Stomach smooth muscle (tissue), 2 donors: ENCODE results near the gene RRP36.

Experiments used
- H3K27ac ChIP-seq: one replicate; pipeline ENCODE4 v1.7.0; 2013; ENCODE audit warnings: mild to moderate bottlenecking, low read length, inconsistent platforms
- H3K27me3 ChIP-seq, 2 donors: one replicate each; pipeline ENCODE4 v1.7.0; 2013; ENCODE audit warnings: low read length in 2 of 2; ENCODE audit not compliant: insufficient read depth in 2 of 2, control insufficient read depth in 1 of 2
- H3K36me3 ChIP-seq, 2 donors: one replicate each; pipeline ENCODE4 v1.7.0; 2013; ENCODE audit warnings: low read length in 2 of 2; ENCODE audit not compliant: control insufficient read depth in 2 of 2, insufficient read depth in 2 of 2
- H3K4me1 ChIP-seq: one replicate; pipeline ENCODE4 v1.7.0; 2013; ENCODE audit warnings: low read length; ENCODE audit not compliant: control insufficient read depth, insufficient read depth
- H3K4me3 ChIP-seq, 2 donors: one replicate each; pipeline ENCODE4 v1.7.0; 2013; ENCODE audit warnings: low read length in 2 of 2
- H3K9ac ChIP-seq, 2 donors: one replicate each; pipeline ENCODE4 v1.7.0; 2013; ENCODE audit warnings: low read length in 2 of 2, mild to moderate bottlenecking in 1 of 2
- H3K9me3 ChIP-seq, 2 donors: one replicate each; pipeline ENCODE4 v1.7.0; 2013; ENCODE audit warnings: low read length in 2 of 2; ENCODE audit not compliant: control insufficient read depth in 2 of 2
- donor health status: healthy.
- donor health status: Pancreatic carcinoma.

Gene RRP36

GRCh38 chr6:43007126-43007525 lies 14.3 kb upstream of the RRP36 start:
- peaks cover 50% of the 10 kb centered on the region in 2 donors for H3K36me3 ChIP-seq
- H3K4me1 ChIP-seq: peaks cover under 1% of the 10 kb centered on the region
- no peaks in the 10 kb centered on the region for H3K27me3 ChIP-seq
- no peaks in the 10 kb centered on the region for H3K9me3 ChIP-seq
- H3K9ac ChIP-seq: no peak overlapping the region
- no peak overlapping the region for H3K27ac ChIP-seq
- H3K4me3 ChIP-seq: no peak overlapping the region

DNA sequence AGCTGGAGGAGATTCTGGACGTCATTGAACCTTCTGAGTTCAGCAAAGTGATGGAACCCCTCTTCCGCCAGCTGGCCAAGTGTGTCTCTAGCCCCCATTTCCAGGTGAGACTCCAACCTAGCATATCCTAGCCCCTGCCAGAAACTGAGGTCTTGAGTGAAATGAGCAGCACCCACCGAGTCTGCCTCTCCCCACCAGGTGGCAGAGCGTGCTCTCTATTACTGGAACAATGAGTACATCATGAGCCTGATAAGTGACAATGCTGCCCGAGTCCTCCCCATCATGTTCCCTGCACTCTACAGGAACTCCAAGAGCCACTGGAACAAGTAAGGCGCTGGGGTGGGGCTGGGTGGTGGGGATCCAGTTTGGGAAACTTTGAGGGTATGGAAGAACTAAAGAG lies 12.3 kb upstream of the RRP36 start:
- Histone ChIP-seq H3K27ac (no peak overlapping the region), H3K4me3 (no peak overlapping the region), H3K36me3 (peaks cover 53% of the 10 kb centered on the region in 2 donors), H3K4me1 (peaks cover 15% of the 10 kb centered on the region), H3K9ac (no peak overlapping the region), H3K27me3 (no peaks in the 10 kb centered on the region), H3K9me3 (no peaks in the 10 kb centered on the region)

DNA sequence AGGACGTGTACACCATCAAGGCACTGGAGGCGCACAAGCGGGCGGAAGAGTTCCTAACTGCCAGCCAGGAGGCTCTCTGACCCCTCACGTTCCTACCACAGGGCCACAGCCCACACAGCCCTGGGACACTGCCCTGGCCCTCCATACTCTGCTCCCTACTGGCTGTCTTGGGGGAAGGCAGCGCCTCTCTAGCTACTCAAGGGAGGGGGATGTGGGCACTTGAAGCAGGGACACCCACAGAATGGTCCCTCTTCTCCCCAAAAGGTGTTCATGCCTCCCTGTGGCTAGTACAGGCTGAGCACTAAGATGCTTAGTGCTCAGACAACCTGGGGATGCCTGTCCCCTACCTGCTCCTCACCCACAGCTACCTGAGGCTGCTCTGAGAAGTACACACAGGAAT lies 10.2 kb upstream of the RRP36 start:
- H3K4me3 ChIP-seq: no peak overlapping the region
- peaks cover 48 to 50% of the 10 kb centered on the region in 2 donors for H3K36me3 ChIP-seq
- no peak overlapping the region for H3K27ac ChIP-seq
- no peaks in the 10 kb centered on the region for H3K27me3 ChIP-seq
- H3K9ac ChIP-seq: peak overlapping the region in 1 of 2 donors; percentile 29
- no peaks in the 10 kb centered on the region for H3K9me3 ChIP-seq
- peaks cover 33% of the 10 kb centered on the region for H3K4me1 ChIP-seq

DNA sequence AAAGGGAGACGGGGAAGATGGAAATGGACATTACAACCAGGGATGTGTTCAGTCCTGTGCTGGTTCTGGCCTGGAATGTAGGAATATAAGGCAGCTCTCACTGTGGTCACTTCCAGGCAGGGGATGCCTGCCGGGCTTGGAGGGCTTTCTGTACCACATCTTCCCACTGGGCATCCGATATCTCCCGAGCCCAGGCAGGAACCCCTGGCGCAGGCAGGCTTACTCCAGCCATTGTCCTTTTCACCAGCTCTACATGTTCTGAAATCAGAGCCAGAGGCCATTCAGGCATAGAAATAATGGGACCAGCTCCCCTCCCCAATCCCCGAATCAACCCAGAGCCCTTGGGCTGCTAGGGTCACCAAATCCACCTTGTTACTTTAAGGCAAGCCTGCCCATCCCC lies 9.1 kb upstream of the RRP36 start:
- H3K4me3 ChIP-seq: peak overlapping the region in 1 of 2 donors; percentile 8
- peaks cover 45% of the 10 kb centered on the region for H3K4me1 ChIP-seq
- H3K9ac ChIP-seq: peak overlapping the region; percentile 82 to 84
- H3K27ac ChIP-seq: no peak overlapping the region
- H3K9me3 ChIP-seq: no peaks in the 10 kb centered on the region
- no peaks in the 10 kb centered on the region for H3K27me3 ChIP-seq
- H3K36me3 ChIP-seq: peaks cover 42 to 43% of the 10 kb centered on the region in 2 donors

- Histone ChIP-seq H3K9me3 (no peaks in the 10 kb centered on the region), H3K36me3 (peaks cover 37 to 43% of the 10 kb centered on the region in 2 donors), H3K4me1 (peaks cover 52% of the 10 kb centered on the region), H3K4me3 (peak overlapping the region; percentile 78 to 91), H3K27me3 (no peaks in the 10 kb centered on the region), H3K27ac (peak overlapping the region; percentile 37), H3K9ac (peak overlapping the region; percentile 82 to 84)
These were observed 8.2 kb upstream of the RRP36 start for GRCh38 chr6:43013097-43013842.

GRCh38 chr6:43013843-43014433 lies 7.5 kb upstream of the RRP36 start, which contains the start of the genes KLHDC3 and MEA1:
TSS of gene KLHDC3 (plus strand) at chr6:43014249. CDS start at chr6:43017193, 2,944 bp downstream.
TSS of gene MEA1 (minus strand) at chr6:43013946. CDS start at chr6:43013813, 133 bp downstream.
- Histone ChIP-seq H3K4me3 (peak within 1 kb of the TSS; percentile 81 to 91), H3K9me3 (no peaks in the 10 kb centered on the region), H3K4me1 (peaks cover 55% of the 10 kb centered on the region), H3K27me3 (no peaks in the 10 kb centered on the region), H3K9ac (peak within 1 kb of the TSS; percentile 82 to 84), H3K36me3 (peaks cover 36 to 43% of the 10 kb centered on the region in 2 donors), H3K27ac (peak within 1 kb of the TSS; percentile 41)

DNA sequence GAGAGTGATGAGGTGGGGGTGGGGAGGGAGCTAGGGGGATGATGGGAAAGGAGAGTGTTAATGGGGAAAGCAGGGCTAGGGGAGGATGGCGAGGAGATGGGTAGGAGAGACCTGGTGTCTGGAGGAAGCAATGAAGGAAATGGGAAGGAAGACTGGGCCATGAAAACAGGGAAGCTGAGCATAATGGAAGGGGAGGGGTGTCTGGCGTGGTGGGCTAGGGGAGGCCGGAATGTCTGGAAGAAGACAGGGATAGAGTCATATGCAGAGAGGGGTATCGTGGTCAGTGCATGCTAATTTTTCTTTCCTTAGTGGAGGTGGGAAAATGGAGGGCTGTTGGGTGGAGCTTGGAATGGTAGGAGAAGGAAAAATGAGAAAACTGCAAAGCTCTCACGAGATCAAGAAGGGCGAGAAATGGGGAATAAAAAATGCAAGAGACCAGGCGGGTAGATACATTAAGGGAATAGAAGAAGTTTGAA lies 7.0 kb upstream of the RRP36 start:
- Histone ChIP-seq H3K36me3 (peaks cover 35 to 42% of the 10 kb centered on the region in 2 donors), H3K27me3 (no peaks in the 10 kb centered on the region), H3K4me1 (peaks cover 55% of the 10 kb centered on the region), H3K9me3 (no peaks in the 10 kb centered on the region), H3K4me3 (peak overlapping the region; percentile 81 to 91), H3K9ac (peak overlapping the region; percentile 31 to 75), H3K27ac (peak overlapping the region; percentile 41)

- Histone ChIP-seq H3K36me3 (peaks cover 20 to 32% of the 10 kb centered on the region in 2 donors), H3K4me1 (peaks cover 64% of the 10 kb centered on the region), H3K27me3 (no peaks in the 10 kb centered on the region), H3K9me3 (no peaks in the 10 kb centered on the region), H3K9ac (peak overlapping the region; percentile 29 to 61), H3K4me3 (peak overlapping the region; percentile 33 to 58), H3K27ac (peak overlapping the region; percentile 69)
These were observed 5.1 kb upstream of the RRP36 start for GRCh38 chr6:43016176-43016942.

DNA sequence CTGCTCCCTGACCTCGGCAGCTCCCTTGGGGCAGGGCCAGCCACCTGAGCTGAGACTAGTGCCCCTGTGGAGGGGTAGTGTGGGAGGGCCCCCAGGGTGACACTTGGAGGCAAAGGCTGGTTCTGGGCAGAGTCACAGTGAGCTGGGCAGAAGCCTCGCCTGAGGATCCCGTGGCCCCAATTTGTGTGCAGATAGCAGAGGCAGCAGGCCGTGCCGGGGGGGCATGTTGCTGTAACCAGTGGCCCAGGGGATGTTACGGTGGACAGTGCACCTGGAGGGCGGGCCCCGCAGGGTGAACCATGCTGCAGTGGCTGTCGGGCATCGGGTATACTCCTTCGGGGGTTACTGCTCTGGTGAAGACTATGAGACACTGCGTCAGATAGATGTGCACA lies 4.5 kb upstream of the RRP36 start:
- H3K9ac ChIP-seq: peak overlapping the region in 1 of 2 donors; percentile 61
- H3K27me3 ChIP-seq: no peaks in the 10 kb centered on the region
- H3K4me3 ChIP-seq: peak overlapping the region in 1 of 2 donors; percentile 58
- H3K27ac ChIP-seq: peak overlapping the region; percentile 69
- peaks cover 64% of the 10 kb centered on the region for H3K4me1 ChIP-seq
- peaks cover 17 to 28% of the 10 kb centered on the region in 2 donors for H3K36me3 ChIP-seq
- no peaks in the 10 kb centered on the region for H3K9me3 ChIP-seq

DNA sequence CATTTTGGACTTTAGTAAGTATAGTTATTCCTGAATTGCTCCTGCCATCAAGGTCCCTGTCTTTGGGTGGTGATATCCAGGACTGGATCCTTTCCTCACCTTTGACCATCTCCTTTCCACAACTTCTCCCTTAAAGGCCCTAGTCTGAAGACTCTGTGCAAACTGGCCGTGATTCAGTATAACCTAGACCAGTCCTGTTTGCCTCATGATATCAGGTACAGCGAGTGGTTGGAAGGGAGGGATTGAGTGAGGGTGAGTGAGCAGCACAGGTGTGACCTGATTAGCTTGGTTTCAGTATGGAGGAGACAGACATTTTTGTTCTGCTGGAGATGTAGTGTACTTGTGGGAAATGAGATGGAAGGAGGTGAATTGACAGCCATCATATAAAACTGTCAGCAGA lies 2.3 kb upstream of the RRP36 start:
- peaks cover 49% of the 10 kb centered on the region for H3K4me1 ChIP-seq
- H3K27ac ChIP-seq: no peak overlapping the region
- no peaks in the 10 kb centered on the region for H3K27me3 ChIP-seq

More for the DNA sequence above, 2.3 kb upstream of the RRP36 start:
- H3K9ac ChIP-seq: no peak overlapping the region
- H3K9me3 ChIP-seq: no peaks in the 10 kb centered on the region
- no peak overlapping the region for H3K4me3 ChIP-seq
- H3K36me3 ChIP-seq: peaks cover 13 to 24% of the 10 kb centered on the region in 2 donors
